HG03159 (cell line): Measurements from ENCODE around the gene EPB41L3.
"Not testable (repeated sequence)": the region's sequence is repeated elsewhere in the genome, so short reads cannot be mapped to it uniquely, and the experiment has no call there.

Source experiments
- ATAC-seq: cut with Tn5 transposase; IDR thresholded peaks from one replicate; pipeline ENCODE4 v1.9.1; 2021; ENCODE audit warnings: mild to moderate bottlenecking, moderate library complexity; ENCODE audit not compliant: unreplicated experiment

EPB41L3 gene

DNA sequence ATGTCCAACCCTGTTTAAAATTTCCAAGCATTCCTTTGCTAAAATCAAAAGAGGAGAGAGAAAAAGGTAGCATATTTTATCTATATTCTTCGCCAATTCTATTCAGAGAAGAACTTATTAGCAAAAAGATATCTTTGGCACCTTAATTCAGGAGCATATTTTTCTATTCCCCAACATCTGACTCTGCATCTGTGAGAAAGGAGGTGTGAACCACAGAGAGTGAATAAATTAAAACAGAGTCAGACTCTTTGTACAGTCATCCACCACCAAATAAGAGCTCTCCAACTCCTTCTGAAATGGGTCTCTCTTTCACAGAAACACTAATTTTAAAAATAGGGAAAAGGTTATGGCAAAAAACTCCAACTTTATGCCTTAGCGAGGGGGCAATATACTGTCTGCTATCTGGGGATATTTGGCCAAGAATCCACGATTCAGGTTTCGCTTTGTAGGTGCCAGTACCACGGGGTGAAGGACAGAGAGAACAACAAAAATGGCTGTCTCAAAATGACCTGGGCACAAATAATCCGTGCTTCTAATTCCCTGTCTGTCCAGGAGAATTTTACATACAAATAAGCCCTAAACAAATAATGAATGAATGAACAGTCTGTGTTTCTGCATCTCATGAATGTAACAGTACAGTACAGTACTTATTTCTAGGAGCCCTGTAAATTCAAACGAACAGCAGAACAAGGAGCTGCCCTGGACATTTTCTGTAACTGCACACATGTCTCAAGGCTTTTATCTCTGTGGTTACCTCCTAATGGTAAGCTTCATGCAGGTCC is 43.4 kb downstream of the EPB41L3 start:
- no peak for ATAC-seq

DNA sequence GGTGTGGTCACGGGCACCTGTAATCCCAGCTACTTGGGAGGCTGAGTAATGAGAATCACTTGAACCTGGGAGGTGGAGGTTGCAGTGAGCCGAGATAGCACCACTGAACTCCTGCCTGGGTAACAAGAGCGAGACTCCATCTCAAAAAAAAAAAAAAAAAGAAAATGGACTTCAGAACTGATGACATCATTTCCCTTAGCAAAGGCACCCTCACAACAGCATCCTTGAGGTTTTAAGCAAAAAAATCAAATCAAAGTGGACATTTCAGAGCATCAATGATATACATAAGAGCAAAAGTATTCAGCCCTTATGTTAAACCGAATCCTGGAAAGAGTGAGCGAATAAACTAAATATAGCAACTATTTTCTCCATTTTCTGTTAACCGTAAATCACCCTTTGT is 45.3 kb downstream of the EPB41L3 start:
- no peak for ATAC-seq

DNA sequence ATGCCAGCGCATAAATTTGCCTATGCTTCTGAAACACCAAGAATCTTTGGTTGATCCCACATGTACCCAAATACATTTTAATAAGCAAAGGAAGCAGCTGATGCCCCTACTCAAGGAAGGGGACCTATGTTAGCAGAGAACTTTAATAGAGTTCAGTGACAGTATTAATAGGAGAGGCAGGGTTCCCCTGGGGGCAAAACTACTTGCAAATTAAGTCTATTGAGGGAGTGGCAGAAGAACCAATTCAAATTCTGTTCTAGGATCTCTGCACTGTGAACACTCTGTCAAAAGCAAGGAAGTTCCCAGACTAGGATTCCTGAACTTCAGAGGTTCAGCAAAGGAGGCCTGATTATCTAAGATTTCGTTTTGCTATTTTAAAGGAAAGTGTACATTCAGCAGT is 47.5 kb downstream of the EPB41L3 start:
- ATAC-seq, result no peak

DNA sequence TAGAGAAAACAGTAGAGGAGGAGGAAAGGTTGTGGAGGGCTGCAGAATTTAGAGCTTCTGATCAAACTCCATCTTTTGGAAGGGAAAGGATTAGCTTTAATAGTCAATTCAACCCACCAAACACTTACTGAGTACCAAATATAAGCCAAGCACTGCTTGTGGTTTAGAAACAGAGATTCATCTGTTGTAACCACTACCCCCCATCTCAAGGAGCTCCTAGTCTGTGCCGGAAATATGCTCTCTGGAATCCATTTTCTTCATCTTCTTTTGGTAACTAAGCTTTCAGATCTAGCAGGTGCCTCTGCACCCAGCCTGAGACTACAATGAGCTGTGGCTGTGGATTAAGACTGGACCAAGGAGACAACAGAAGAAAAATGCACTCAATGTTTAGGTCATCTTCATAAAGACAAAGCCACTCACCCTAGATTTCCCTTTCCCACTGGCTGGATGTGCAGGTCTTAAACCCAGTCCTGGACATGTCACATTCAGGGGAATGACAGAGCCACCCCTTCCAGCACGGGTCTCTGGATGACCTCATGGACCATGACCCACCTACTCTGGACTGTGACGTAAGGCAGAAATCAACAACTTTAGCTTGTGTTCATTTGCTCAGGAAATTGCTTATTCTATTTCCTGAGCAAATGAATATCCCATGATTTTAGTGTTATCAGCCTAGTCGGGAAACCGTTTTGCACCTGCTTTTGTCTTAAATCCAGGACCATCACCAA is 52.9 kb downstream of the EPB41L3 start:
- no peak for ATAC-seq

DNA sequence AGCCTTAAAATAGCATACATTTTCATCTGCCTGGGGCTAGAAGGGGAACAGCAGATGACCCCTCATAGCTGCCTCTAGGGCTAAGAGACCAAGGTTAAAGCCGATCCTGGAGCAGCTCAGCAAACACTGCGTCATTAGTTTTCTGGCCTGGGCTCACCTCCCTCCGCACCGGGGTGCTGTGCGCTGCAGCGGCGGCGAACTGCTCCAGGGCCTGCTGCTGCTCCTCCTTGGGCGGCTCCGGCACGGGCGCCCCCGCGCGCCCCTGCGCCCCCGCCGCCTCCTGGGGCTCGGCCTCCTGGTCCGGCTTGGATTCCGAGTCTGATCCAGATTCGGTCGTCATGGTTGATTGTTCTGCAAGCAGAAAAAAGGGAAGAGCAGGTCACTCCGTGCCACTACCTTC is 55.0 kb downstream of the EPB41L3 start:
- ATAC-seq, result no peak

DNA sequence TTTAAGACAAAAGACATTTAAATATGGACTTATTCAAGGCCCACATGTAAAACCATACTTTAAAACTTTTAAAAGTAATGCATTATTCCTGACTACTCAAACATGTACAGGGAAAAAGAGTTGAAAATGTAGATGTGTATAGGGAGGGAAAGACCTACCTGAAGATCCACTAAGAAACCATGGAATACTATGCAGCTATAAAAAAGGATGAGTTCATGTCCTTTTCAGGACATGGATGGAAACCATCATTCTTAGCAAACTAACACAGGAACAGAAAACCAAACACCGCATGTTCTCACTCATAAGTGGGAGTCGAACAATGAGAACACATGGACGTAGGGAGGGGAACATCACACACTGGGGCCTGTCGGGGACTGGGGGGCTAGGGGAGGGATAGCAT is 55.8 kb downstream of the EPB41L3 start:
- not testable (repeated sequence) for ATAC-seq

DNA sequence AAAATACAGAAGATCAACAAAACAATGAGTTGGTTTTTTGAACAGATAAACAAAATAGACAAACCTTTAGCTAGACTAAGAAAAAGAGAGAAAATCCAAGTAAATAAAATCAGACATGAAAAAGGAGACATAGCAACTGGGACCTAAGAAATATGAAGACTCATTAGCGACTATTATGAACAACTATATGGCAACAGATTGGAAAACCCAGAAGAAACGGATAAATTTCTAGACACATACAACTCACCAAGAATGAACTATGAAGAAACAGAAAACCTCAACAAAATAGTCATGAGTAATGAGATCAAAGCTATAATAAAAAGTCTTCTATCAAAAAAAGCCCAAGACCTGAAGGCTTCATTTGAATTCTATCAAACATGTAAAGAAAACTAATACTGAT is 59.3 kb downstream of the EPB41L3 start:
- ATAC-seq, result no peak

DNA sequence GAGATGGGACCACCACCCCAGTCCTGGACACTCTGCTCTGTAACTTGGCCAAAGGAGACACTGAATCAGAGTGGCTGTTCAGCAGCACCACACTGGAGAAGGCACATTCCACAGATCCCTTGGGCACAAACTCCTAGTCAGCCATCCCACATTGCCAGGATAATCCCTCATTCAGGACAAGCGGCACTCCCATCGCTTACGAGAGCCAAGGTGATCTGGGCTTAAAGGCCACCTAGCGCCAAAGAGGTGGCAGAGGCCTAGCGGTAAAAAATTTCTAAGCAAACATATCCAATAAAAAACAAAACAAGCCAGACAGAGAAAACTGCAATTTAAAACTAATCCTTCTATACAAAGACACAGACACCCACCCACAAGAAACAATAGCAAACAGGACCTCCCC is 62.2 kb downstream of the EPB41L3 start:
- no peak for ATAC-seq

DNA sequence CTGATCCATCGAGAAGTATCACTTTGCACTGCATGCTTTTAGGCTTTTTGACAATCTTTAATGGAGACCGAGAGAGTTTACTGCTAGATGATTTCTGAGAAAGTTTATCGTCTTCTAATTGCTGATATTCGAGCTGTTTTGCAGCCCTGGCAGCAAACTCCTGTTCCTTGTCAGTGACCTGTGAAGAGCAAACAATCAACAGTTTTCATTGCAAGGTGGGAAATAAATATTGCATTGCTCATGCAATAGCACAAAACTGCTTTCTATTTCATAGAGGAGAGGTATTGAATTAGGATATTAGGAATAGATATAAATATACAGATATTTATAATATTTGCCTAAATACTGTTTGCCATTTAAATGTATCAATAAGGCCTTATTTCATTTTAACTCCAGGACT is 65.5 kb downstream of the EPB41L3 start:
- no peak for ATAC-seq

DNA sequence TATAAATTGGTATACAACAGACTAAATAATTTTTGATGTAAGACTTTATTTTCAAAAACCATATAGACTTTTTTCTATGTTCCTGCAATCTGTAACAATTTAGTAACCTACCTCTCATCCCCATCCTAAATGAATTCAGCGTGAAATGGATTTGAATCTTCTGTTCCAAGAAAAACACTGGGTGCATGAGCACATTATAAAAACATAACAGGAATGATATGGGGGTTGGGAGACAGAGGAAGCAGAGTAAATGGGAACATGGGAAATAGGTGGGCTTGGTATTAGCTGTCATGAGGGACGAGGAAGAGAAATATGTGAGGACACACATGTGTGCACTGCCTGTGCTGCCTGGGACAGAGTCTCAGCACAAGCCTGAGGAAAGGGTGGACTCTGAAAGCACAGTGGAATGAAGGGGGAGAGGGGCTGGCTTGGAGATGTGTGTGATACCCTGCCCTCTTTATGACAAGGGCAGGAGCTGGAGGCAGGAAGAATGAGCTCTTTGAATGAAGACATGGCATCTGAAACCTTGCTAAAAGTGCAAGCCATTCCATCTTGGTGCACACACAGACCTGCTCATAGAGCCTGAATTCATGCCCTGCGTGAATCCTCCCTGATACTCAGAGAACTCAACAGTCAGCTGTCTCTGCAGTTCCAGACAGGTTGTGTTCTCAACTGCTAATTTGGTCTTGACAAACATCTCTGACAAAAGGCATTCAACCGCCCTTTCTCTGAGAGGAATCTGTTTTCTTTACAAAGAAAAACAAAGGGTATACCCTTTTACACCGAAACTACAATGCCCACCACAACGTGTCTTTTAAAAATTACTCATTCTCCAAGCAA is 66.6 kb downstream of the EPB41L3 start:
- ATAC-seq, result no peak

DNA sequence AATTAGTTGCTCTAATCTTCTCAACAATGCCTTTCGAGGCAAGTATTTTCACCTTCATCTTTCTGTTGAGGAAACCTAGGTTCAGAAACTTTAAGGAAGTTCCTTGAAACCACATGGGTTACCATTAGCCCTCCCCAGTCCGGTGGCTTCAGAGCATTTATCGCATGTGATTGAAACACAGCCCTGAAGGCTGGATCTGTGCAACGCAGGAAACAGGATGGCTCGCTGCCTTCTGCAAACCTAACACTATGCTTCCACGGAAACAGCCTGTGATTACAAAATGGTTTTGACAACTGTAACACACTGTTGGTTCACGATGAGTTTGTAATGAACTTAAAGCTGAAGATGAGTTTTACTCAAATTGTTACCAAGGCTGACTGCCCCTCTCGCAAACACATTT is 68.5 kb downstream of the EPB41L3 start:
- ATAC-seq, result no peak

DNA sequence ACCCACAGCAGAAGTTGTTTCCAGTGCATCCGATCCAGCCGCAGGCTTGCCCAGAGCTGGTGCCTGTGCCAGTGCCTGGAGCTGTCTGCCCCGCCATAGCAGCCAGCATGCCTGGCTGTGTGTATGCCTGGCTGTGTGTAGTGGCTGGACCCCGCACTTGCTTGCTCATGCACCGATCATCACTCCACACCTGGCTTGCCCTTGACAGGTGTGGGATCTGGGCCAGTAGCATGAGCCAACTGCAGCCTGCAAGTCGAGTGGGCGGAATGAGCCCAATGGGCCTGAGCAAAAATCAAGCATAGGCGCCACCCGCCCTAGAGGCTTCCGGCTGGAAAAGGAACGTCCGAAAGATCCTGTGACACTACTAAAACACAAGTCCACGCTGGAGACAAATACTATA is 74.5 kb downstream of the EPB41L3 start:
- ATAC-seq, result no peak

DNA sequence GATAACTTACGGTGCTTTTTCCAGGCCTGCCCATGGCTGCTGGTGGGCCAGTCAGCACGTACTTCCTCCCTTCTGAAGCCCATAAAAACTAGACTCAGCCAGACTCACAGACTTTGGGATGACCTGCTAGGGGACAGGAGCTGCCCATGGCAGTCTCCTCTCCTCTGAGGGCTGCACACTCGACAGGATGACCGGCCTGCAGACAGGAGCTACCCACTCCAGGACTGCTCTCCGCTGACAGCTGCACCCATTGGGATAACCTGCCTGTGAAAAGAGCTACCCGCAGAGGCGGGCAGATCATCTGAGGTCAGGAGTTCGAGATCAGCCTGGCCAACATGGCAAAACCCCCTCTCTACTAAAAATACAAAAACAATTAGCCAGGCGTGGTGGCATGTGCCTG is 75.4 kb downstream of the EPB41L3 start:
- no peak for ATAC-seq

DNA sequence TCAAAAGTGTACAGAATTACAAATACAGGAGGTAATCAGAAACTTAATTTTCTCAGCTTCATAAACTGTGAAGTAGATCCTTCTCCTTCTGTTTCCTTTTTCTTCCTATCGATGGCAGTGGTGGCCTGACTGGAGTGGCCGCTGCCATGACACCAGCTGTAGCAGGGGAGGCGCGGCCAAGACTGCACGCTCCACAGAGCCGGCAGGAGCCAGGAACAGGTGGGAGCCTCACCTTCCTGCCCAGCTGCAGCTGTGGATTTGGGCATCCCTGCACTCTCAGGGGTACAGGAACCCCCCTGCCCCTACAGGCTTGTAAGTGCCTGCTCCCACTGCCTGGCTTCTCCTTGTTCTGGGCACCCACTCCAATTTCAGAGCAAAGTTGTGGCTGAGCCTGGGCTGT is 76.1 kb downstream of the EPB41L3 start:
- ATAC-seq, result no peak

DNA sequence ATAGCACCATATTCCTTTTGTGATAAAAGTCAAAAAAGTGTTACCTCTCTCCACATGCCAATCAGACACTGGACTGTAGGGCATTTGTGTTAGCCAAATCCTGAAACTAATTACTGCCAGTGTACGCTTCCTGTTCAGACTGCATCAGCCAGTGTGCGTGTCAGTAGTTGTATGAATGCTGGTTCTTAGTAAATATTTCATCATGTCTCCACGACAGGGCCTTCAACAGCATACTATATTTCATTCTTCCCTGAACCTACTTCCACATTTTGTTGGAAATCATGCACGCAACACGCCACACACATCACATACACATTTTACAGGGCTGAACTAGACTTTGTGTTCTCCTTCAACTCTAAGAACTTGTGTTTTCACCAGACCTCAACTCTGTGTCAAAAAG is 77.5 kb downstream of the EPB41L3 start:
- ATAC-seq, result no peak

DNA sequence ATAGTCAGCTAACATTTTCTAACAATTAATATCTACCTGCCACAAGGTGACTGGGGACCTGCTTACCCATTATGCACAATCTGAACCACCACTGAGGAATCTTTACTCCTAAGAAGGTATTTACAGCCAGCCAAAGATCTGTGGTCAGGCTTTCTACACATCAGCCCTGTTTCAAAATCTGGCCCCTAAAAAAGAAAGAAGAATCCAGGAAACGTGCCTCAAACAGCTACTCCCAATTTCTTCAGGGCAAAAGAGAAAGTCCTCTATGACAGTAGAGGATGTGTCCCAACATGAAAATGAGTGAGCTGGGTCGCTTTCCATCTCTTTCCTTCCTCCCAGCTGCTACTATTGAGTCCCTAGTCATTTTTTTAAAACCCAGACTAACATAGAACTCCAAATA is 79.5 kb downstream of the EPB41L3 start:
- ATAC-seq, result no peak

DNA sequence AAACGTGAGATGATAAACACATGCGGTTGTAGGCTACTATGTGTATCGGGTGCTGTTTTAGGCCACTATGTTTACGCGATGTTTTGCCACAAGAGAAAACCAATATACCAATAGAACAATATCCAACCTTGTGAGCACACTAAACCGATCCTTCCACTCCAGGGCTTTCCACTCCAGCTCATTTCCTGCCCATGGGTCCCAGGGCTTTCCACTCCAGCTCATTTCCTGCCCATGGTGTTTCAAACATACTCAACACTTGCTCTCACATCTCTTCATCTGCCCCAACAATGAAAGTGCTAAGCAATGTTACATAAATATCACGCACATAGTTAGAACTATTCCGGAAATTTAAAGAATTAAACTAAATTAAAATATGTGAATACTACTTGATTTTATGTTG is 80.0 kb downstream of the EPB41L3 start:
- no peak for ATAC-seq

DNA sequence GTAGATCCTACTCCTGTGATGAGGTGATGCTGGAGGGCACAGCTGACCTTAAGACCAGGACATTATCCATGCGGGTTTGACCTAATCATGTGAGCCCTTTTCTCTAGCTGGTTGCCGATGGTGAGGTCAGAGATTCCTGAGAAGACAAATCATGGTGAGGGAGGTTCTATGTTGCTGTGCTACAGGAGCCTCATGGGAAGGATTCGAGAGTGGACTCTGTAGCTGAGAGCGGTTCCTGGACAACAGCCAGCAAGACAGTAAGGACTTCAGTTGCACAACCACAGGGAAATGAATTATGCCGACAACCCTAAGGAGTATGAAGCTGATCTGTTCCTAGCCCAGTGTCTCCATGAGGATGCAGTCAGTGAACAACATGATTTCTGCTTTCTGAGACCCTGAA is 80.4 kb downstream of the EPB41L3 start:
- no peak for ATAC-seq

DNA sequence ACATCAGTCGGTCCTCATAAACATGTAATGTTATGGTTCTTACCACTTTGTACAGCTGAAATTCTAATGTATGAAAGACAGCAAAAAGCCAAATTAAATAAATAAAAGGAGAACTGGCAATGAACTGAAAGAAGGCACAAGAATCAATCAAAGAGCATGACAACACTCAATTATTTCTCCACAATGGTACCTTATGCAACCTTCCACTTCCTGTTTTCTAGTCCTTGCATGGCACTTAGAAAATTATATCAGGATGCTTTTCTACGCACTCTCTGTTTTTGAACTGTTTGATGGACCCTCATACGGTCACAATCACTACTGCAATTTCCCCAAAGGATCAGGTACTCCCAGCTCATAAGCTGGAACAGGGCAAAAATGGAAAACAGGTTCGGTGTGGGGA is 81.6 kb downstream of the EPB41L3 start:
- ATAC-seq, result no peak

DNA sequence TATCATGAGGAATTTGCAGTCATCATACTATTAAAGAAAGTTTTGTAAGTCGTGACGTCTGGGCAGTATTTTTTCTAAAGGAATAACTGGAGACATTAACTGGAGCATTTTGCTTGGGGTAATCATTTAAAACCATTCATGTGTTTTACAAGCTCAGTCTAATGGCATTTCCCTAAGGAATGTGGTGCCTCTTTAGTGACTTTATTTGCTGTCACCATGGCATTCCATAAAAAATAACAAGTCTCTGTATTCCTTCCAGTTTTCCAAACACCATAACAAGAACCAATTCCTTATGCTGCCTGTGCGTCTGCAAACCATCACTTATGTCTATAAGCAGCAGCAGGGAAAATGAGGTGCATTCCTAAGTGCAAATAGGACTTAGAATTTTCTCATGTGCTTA is 82.8 kb downstream of the EPB41L3 start:
- ATAC-seq, result no peak

DNA sequence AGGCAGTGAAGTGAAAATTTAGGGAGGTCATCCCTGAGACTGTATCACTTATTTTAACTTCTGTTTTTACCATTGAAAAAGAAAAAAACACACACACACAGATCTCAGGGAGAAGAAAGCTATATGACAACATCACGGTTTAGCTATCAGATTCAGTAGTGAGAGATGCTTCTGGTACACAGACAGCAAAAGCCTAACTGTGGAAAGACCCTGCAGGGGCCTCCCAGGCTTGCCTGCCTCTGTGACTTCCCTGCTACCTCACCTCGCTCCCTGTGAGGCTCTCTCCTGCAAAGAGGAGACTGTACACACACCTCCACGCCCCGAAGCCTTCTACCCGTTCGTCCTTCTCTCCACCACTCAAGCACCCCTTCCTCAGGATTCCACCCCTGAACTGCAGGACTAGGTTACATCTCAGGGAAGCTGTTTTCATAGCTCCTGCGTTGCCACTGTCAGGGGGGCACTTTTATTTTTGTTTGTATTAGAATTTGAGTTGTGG is 86.3 kb downstream of the EPB41L3 start:
- ATAC-seq, result no peak
